Measurements from ENCODE around the gene TTC19. TPM values are rescaled to one million over a fixed set of nuclear protein-coding genes. Genes with fewer than 3 reads are reported as not detected.

The TTC19 gene
- total and polyA plus RNA-seq, 8 donors: 11.4 to 27.9 (median 19.3) TPM

DNA sequence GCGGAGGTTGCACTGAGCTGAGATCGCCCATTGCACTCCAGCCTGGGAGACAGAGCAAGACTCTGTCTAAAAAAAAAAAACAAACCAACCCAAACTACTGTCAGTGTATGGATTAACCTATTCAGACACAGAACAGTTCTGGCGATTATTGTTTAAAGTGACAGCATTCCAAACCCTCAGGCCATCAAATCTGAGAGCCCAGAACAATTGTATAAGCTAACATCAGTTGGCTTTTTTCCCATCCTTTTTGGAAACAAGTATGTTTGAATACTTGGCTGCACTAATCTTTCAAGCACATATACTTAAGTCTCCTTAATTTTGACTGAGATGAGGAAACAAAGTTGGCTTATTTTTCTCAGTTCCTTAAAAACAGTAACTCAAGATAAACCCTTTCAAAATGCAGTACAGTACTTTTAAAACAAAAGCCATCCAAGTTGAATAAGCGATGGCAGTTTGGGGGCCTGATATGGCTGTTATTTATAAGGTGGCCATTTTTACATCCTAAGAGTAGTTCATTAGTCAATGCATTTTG, 1.5 kb upstream of the TTC19 start:
- H3K36me3 ChIP-seq: peaks cover 0 to 17% (median 6%) of the 10 kb centered on the region in 3 donors
- no peaks in the 10 kb centered on the region for H3K27me3 ChIP-seq
- ATAC-seq (no peak), FAIRE-seq (no peak), DNase-seq (no peak)
- H3K4me3 ChIP-seq: no peak overlapping the region
- intact Hi-C loops (cut with DNase I): loop anchor here in 1 of 3 donors (5.0 kb wide), 1 partner anchor 171 kb away; no protein-coding TSS in a partner anchor
- WGBS, 2 donors: 77 to 79% methylated on average over 4 of the region's 4 CpGs
- H3K27ac ChIP-seq: no peak overlapping the region
- H3K9me3 ChIP-seq: no peaks in the 10 kb centered on the region
- TF ChIP-seq CTCF (IDR thresholded peaks at IDR 0.05): no peak
- H3K4me1 ChIP-seq: peaks cover 0 to 7% (median 5%) of the 10 kb centered on the region in 3 donors

- no peak for FAIRE-seq
- Histone ChIP-seq H3K9me3 (no peaks in the 10 kb centered on the region), H3K27me3 (no peaks in the 10 kb centered on the region), H3K27ac (peak overlapping the region; percentile 91 to 98 (median 94)), H3K36me3 (peaks cover 0 to 31% (median 19%) of the 10 kb centered on the region in 3 donors), H3K4me3 (peak overlapping the region; percentile 72 to 88 (median 77)), H3K4me1 (peaks cover 0 to 7% (median 5%) of the 10 kb centered on the region in 3 donors)
- TF ChIP-seq CTCF (IDR thresholded peaks at IDR 0.05): no peak
- peak in 3 of 4 donors; percentile 30 to 63 (median 44) for ATAC-seq
- intact Hi-C loops (cut with DNase I): loop anchor here in 1 of 3 donors (5.0 kb wide), 1 partner anchor 173 kb away; no protein-coding TSS in a partner anchor
- DNase-seq: no peak
- 1% methylated on average over 47 to 64 of the region's 64 CpGs for WGBS, 2 donors
Observed at GRCh38 chr17:15999974-16000827, 577 bp downstream of the TTC19 start.

DNA sequence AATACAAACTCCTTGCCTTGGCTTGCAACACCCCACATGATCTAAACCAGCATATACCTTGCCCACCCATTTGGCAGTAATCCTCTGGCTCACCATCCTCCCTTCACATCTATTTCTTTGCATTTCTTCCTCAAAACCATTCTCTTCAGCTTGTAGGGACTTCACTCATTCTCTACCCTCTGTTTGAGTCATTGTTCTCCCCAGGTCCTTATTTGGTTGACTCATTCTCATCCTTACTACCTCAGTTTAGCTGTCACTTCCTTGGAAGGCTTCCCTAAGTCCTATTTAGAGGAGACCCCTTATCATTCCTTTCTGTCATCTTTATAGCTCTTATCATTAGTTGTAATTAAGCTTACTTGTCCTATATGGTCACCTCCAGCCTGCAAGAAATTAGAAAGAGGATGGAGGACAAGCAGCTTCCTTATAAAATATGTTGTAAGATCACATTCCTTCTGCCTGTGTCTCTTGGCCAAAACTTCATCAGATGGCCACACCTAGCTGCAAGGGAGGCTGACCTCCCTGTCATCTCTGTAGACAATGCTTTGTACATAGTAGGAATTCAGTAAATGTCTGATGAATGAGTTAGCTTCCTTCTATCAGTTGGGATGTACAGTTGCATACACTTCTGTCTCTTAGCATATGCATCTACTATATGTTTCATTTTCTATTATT, 1.7 kb downstream of the TTC19 start:
- Histone ChIP-seq H3K4me3 (peak overlapping the region in 2 of 4 donors; percentile 77), H3K27me3 (no peaks in the 10 kb centered on the region), H3K27ac (no peak overlapping the region), H3K9me3 (no peaks in the 10 kb centered on the region), H3K4me1 (peaks cover 0 to 7% (median 5%) of the 10 kb centered on the region in 3 donors), H3K36me3 (peaks cover 0 to 41% (median 29%) of the 10 kb centered on the region in 3 donors)
- no peak for ATAC-seq
- intact Hi-C loops (cut with DNase I): no loop called here
- DNase-seq: no peak
- no peak for TF ChIP-seq CTCF (IDR thresholded peaks at IDR 0.05)
- FAIRE-seq: no peak

DNA sequence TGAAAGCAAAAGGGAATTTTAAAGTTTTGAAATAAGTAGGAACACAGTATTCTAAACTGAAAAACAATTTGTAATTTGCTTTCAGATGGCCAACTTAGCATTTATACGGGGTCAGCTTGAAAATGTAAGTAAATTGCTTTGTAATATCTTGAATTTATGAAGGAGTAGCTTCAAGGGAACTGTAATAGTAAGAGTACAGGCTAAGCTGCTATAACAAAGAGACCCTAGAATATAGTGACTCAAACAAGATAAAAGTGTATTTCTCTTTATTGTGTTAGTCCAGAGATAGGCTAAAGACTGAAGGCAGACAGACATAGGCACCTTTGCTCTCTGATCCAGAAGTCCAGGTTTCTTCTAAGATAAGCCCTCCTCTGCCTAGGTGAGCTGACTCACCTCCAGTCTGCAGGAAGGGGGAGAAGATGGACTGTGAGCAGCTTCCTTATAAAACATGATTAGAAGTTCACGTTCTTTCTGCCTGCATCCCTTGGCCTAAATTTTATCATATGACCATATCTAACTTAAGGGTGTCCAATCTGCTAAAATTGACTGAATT, 3.2 kb downstream of the TTC19 start:
- FAIRE-seq (no peak), ATAC-seq (no peak), DNase-seq (no peak)
- WGBS, 2 donors: 90 to 92% methylated on average over 2 of the region's 2 CpGs
- Histone ChIP-seq H3K9me3 (no peaks in the 10 kb centered on the region), H3K27ac (no peak overlapping the region), H3K4me1 (peaks cover 0 to 7% (median 5%) of the 10 kb centered on the region in 3 donors), H3K27me3 (no peaks in the 10 kb centered on the region), H3K36me3 (peaks cover 0 to 53% (median 36%) of the 10 kb centered on the region in 3 donors), H3K4me3 (no peak overlapping the region)
- intact Hi-C loops (cut with DNase I): no loop called here
- no peak for TF ChIP-seq CTCF (IDR thresholded peaks at IDR 0.05)

Measured in pancreas (tissue), 10 donors.